ENCODE results near the gene TRIO.

TRIO gene

DNA sequence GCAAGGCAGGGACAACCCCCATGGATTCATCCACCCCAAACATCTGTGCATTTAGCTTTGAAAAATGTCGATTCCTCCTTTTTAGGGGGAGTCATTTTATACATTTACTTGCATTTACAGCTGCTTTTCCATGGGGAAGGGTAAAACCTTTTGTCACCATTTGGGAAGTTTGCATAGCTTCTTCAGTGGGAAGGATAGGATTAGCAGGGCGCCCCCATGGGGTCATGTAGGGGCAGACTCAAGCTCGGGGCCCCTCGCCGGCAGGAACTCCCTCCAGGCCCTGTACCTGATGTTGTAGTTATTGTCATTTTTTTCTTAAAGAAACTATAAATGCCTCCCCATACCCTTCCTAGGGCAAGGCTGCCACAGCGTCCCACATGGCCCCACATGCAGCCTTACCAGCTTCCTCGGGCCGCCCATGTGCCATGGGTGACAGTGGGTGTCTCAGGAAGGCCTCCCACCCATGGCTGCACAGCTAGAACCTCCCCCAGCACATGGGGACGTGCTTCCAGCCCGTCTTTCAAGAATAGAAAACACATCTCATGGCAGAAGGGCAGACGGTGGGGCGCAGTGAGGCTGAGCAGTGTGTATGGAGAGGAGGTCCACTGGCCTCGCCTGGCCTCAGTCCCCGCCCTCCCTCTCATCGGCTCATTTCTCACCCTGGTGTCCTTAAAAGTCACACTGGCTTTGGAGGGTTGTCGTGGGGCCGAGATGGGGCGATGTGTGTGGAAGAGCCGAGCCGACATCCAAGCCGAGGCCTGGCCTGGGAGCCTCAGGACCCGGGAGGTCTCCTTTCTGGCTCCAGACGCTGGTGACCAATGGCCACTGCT is 362.4 kb downstream of the TRIO start:
- no peak overlapping the region for H3K4me3 ChIP-seq (replicated peaks in 1 of 2; ENCODE audit: low read depth in 2 of 2, low read length in 2 of 2)
- TF ChIP-seq, protein P1, sequence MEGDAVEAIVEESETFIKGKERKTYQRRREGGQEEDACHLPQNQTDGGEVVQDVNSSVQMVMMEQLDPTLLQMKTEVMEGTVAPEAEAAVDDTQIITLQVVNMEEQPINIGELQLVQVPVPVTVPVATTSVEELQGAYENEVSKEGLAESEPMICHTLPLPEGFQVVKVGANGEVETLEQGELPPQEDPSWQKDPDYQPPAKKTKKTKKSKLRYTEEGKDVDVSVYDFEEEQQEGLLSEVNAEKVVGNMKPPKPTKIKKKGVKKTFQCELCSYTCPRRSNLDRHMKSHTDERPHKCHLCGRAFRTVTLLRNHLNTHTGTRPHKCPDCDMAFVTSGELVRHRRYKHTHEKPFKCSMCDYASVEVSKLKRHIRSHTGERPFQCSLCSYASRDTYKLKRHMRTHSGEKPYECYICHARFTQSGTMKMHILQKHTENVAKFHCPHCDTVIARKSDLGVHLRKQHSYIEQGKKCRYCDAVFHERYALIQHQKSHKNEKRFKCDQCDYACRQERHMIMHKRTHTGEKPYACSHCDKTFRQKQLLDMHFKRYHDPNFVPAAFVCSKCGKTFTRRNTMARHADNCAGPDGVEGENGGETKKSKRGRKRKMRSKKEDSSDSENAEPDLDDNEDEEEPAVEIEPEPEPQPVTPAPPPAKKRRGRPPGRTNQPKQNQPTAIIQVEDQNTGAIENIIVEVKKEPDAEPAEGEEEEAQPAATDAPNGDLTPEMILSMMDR (IDR thresholded peaks at IDR 0.05; ENCODE audit: low read depth, low read length) = no peak
- DNase-seq (ENCODE audit: low read depth in 2 of 2) = peak in 1 of 2 donors; percentile 9

DNA sequence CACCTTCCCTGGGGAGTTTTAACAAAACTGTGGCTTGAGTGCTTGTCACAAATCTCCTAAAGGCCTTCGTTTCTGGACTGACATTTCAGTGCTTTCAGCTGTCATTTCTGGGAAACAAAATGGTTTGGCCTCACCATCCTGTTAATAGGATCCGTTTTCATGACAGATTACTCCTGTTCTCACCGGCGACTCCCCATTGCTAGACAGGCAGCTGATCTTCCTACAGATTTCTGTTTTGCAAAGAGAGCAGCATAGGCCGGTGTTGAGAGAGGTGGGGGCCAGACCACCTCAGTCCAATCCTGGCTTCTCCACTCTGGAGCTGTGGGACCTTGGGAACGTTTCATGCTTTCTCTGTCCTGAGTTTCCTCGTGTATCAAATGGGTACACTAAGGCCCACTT is 363.0 kb downstream of the TRIO start:
- TF ChIP-seq, protein P1 (IDR thresholded peaks at IDR 0.05; ENCODE audit: low read depth, low read length) = no peak
- H3K4me3 ChIP-seq (replicated peaks in 1 of 2; ENCODE audit: low read depth in 2 of 2, low read length in 2 of 2) = no peak overlapping the region
- DNase-seq (ENCODE audit: low read depth in 2 of 2) = no peak

DNA sequence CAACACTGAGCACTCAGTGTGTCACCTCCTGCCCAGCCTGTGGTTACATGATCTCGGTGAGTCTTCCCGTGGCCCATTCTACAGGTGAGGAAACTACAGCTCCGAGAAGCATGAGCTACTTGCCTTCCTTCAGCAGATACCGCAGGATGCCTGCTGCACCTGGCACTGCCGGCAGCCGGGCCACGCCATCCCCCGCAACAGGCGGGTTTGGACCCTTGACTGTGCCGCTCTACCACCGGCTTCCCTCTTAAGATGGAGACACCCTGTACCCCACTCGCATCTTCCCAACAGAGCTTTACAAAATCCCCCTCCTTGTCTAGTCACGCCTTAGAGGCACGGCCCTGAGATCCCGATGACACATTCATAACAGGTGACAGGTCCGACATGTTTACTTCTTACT is 363.5 kb downstream of the TRIO start:
- no peak overlapping the region for H3K4me3 ChIP-seq (replicated peaks in 1 of 2; ENCODE audit: low read depth in 2 of 2, low read length in 2 of 2)
- TF ChIP-seq, protein P1 (IDR thresholded peaks at IDR 0.05; ENCODE audit: low read depth, low read length) = no peak
- DNase-seq (ENCODE audit: low read depth in 2 of 2) = no peak

DNA sequence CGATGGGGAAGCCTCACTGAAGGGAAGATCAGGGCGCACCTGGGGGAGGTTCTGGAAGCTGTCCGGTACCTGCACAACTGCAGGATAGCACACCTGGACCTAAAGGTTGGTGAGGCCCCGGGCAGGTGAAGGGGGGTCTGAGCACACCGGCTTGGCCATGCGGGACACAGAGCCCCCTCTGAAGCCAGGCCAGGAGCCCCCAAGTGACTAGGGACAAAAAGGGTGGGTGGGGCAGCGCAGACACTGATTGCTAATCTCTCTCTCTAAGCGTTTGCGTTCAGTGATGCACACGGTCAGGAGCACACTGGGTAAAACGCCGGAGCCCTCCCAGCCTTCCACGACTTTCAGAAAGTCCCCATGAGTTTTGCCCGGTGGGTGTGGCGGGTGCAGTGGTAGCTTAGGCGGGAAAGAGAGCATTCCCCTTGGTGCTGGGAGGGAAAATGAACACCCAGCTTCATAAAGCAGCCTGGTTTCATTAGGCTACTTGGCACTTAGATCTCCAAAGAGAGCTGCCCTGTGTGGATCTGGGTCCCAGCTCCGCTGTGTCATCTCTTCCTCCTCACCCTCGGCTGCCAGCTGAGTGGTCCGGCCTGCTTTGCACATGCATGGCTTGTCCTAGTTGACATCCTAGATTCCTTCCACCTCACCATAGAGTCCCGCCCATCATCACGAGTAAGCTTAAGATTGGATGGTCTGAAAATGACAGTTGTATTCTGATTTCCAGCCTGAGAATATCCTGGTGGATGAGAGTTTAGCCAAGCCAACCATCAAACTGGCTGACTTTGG is 364.2 kb downstream of the TRIO start:
- no peak overlapping the region for H3K4me3 ChIP-seq (replicated peaks in 1 of 2; ENCODE audit: low read depth in 2 of 2, low read length in 2 of 2)
- DNase-seq (ENCODE audit: low read depth in 2 of 2) = no peak
- TF ChIP-seq, protein P1 (IDR thresholded peaks at IDR 0.05; ENCODE audit: low read depth, low read length) = no peak

DNA sequence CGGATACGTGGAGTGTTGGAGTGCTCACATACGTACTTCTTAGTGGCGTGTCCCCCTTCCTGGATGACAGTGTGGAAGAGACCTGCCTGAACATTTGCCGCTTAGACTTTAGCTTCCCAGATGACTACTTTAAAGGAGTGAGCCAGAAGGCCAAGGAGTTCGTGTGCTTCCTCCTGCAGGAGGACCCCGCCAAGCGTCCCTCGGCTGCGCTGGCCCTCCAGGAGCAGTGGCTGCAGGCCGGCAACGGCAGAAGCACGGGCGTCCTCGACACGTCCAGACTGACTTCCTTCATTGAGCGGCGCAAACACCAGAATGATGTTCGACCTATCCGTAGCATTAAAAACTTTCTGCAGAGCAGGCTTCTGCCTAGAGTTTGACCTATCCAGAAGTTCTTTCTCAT is 364.9 kb downstream of the TRIO start:
- TF ChIP-seq, protein P1 (IDR thresholded peaks at IDR 0.05; ENCODE audit: low read depth, low read length) = no peak
- H3K4me3 ChIP-seq (replicated peaks in 1 of 2; ENCODE audit: low read depth in 2 of 2, low read length in 2 of 2) = no peak overlapping the region
- no peak for DNase-seq (ENCODE audit: low read depth in 2 of 2)

DNA sequence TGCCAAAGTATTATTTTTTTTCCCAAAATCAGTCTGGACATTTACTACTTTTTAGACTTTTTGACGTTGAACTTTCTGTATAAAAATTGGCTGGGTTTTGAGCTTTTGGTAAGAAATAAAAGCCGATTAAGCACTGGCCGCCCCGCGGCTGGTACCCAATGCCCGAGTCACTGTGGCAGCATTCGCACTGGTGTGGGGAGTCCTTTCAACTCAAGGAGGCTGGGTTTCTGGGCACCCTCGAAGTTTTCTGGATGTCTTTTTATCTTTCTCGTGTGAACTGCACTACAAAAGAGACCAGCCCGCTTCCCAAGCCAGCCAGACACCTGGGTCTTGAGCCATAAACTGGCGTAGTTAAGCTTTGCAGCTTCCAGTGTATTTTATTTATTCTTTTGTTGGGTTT is 366.4 kb downstream of the TRIO start:
- H3K4me3 ChIP-seq (replicated peaks in 1 of 2; ENCODE audit: low read depth in 2 of 2, low read length in 2 of 2) = no peak overlapping the region
- TF ChIP-seq, protein P1 (IDR thresholded peaks at IDR 0.05; ENCODE audit: low read depth, low read length) = no peak
- no peak for DNase-seq (ENCODE audit: low read depth in 2 of 2)

Measured in cardiac fibroblast (primary cell).